ENCODE data around the gene PEF1. TPM values are rescaled to one million over a fixed set of nuclear protein-coding genes. Genes with fewer than 3 reads are reported as not detected.

PEF1 gene
- total and polyA plus RNA-seq, 2 experiments from 2014 or later = 71.3 to 97.5 TPM

DNA sequence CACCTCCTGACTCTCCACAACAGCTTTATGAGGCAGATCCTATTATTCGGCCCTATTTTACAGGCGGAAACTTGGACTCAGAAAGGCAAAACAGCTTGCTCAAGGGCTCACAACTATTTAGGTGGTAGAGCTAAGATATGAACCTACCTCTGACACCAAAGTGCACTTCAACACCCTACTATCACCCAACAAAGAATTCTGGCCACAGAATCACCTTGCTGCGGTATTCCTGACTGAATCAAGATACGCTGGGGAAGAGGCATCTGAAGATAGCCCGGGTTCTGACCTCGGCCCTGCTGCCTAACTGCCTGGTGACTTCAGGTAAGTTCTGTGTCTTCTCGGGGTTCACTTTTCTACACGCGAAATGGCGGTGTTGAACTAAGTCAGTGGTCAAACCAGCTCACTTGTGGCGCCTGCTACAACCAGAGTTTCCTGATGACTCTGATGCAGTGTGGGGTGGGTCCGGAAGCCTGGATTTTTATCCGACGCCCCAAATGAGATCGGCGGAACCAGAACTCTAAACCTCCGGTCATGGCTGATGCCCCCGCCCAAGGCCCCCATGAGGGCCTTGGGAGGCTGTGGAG, 608 bp downstream of the PEF1 start:
- in situ Hi-C loops (cut with MboI) = no loop called here
- Histone ChIP-seq H2AFZ (peak overlapping the region; percentile 91), H3K4me1 (ENCODE audit: insufficient read depth) (peaks cover 27% of the 10 kb centered on the region), H3K79me2 (ENCODE audit: insufficient read depth) (peaks cover 56% of the 10 kb centered on the region), H3K27ac (peak overlapping the region; percentile 98), H4K20me1 (ENCODE audit: insufficient read depth) (no peaks in the 10 kb centered on the region), H3K9me3 (ENCODE audit: low read depth) (no peaks in the 10 kb centered on the region), H3K4me2 (ENCODE audit: unreplicated experiment) (peak overlapping the region; percentile 94), H3K36me3 (ENCODE audit: low read depth) (no peaks in the 10 kb centered on the region), H3K9me2 (ENCODE audit: insufficient read depth) (no peaks in the 10 kb centered on the region), H3F3A (ENCODE audit: insufficient read depth) (peaks cover 41% of the 10 kb centered on the region), H3K27me3 (replicated peaks; ENCODE audit: insufficient read depth) (no peaks in the 10 kb centered on the region), H3K4me3 (peak overlapping the region; percentile 90), H3K9ac (peak overlapping the region; percentile 98)
- TF ChIP-seq EZH2 (IDR thresholded peaks at IDR 0.05; ENCODE audit: insufficient read depth, poor library complexity, severe bottlenecking) (no peak), EZH2phosphoT487 (IDR thresholded peaks at IDR 0.05; ENCODE audit: insufficient read depth, low read depth) (no peak)
- WGBS, 2 experiments (ENCODE audit: low coverage in 1 of 2, low lambda C conversion rate in 2 of 2, missing lambda C conversion rate in 2 of 2) = 7 to 8% methylated on average over 18 of the region's 18 CpGs
- DNase-seq = no peak

DNA sequence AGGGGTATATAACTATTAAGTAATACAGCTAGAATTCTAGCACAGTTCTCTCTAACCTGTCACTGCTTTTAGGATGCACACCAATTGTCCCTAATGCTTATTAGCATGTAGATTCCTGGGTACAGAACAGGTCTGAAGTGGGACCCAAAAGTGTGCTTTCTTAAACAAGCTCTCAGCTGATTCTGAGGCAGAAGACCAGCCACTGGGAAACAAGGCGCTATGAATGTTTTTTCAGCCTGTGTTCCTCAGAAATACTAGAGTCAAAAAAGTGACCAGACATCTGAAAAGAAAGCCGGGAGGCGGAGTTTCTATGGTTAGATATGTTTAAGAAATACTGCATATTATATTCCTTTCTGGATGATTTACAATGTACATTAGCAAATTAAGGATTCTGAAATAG, 1.8 kb downstream of the PEF1 start:
- peaks cover 67% of the 10 kb centered on the region for H3K79me2 ChIP-seq (ENCODE audit: insufficient read depth)
- H3K9ac ChIP-seq = no peak overlapping the region
- no peak overlapping the region for H3K27ac ChIP-seq
- H3K36me3 ChIP-seq (ENCODE audit: low read depth) = no peaks in the 10 kb centered on the region
- no peak for DNase-seq
- H3K4me1 ChIP-seq (ENCODE audit: insufficient read depth) = peaks cover 26% of the 10 kb centered on the region
- no peaks in the 10 kb centered on the region for H3K9me3 ChIP-seq (ENCODE audit: low read depth)
- H3F3A ChIP-seq (ENCODE audit: insufficient read depth) = peaks cover 47% of the 10 kb centered on the region
- no peaks in the 10 kb centered on the region for H4K20me1 ChIP-seq (ENCODE audit: insufficient read depth)
- in situ Hi-C loops (cut with MboI) = no loop called here
- no peak overlapping the region; the same call in 1 of the 2 replicates for H3K4me3 ChIP-seq
- H3K9me2 ChIP-seq (ENCODE audit: insufficient read depth) = no peaks in the 10 kb centered on the region
- no peak for TF ChIP-seq EZH2 (IDR thresholded peaks at IDR 0.05; ENCODE audit: insufficient read depth, poor library complexity, severe bottlenecking)
- no peak for TF ChIP-seq EZH2phosphoT487 (IDR thresholded peaks at IDR 0.05; ENCODE audit: insufficient read depth, low read depth)
- no peak overlapping the region for H3K4me2 ChIP-seq (ENCODE audit: unreplicated experiment)
- no peak overlapping the region for H2AFZ ChIP-seq
- WGBS, 2 experiments (ENCODE audit: low coverage in 1 of 2, low lambda C conversion rate in 2 of 2, missing lambda C conversion rate in 2 of 2) = 97 to 98% methylated on average over 3 of the region's 3 CpGs
- no peaks in the 10 kb centered on the region for H3K27me3 ChIP-seq (replicated peaks; ENCODE audit: insufficient read depth)

DNA sequence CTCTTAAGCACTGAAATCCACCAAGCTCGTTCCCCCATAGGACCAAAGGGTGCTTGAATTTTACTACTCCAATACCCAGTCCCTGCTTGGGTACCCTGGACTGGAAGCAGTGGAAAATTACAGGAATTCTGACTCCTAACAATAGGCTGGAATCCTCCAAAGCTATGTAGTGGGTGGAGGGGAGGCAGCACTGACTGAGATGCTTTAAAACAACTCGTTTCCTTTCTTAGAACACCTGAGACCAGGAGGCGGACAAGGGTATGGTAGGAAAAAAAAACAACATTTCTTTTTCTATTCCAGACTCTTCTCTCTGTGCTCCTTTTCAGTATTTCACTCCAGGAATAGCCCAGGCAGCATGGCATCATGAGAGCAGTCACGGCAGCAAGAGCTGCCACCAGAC, 2.3 kb downstream of the PEF1 start:
- H3K9me3 ChIP-seq (ENCODE audit: low read depth) = no peaks in the 10 kb centered on the region
- peaks cover 73% of the 10 kb centered on the region for H3K79me2 ChIP-seq (ENCODE audit: insufficient read depth)
- no peak overlapping the region for H3K27ac ChIP-seq
- H3F3A ChIP-seq (ENCODE audit: insufficient read depth) = peaks cover 47% of the 10 kb centered on the region
- no peak for DNase-seq
- no peak overlapping the region for H2AFZ ChIP-seq
- H3K4me2 ChIP-seq (ENCODE audit: unreplicated experiment) = no peak overlapping the region
- H3K4me1 ChIP-seq (ENCODE audit: insufficient read depth) = peaks cover 26% of the 10 kb centered on the region
- in situ Hi-C loops (cut with MboI) = no loop called here
- no peak overlapping the region for H3K9ac ChIP-seq
- no peaks in the 10 kb centered on the region for H3K9me2 ChIP-seq (ENCODE audit: insufficient read depth)
- H4K20me1 ChIP-seq (ENCODE audit: insufficient read depth) = no peaks in the 10 kb centered on the region
- H3K27me3 ChIP-seq (replicated peaks; ENCODE audit: insufficient read depth) = no peaks in the 10 kb centered on the region
- no peaks in the 10 kb centered on the region for H3K36me3 ChIP-seq (ENCODE audit: low read depth)
- WGBS, 2 experiments (ENCODE audit: low coverage in 1 of 2, low lambda C conversion rate in 2 of 2, missing lambda C conversion rate in 2 of 2) = 88 to 89% methylated on average over 4 of the region's 4 CpGs
- H3K4me3 ChIP-seq = no peak overlapping the region
- TF ChIP-seq EZH2phosphoT487 (IDR thresholded peaks at IDR 0.05; ENCODE audit: insufficient read depth, low read depth) (no peak), EZH2 (IDR thresholded peaks at IDR 0.05; ENCODE audit: insufficient read depth, poor library complexity, severe bottlenecking) (no peak)

DNA sequence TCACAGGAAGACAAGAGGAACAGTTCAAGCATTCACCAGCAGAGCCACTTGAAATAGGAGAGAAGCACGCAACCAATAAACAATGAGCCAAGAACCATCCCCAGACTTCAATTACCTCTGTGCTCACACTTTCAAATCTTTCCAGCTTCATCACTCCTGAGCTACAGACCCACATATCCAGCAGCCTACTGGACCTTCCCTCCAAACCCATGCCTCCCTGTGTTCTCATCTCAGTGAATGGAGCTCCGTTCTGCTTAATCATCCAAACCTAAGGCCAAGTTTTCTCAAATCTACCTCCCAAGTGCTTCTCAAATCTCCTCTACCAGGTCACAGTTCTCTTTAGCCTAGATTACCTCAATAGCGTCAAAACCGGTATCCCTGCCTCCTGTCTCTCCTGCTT, 3.7 kb downstream of the PEF1 start:
- Histone ChIP-seq H3K4me2 (ENCODE audit: unreplicated experiment) (no peak overlapping the region), H3K79me2 (ENCODE audit: insufficient read depth) (peaks cover 84% of the 10 kb centered on the region), H3K9me3 (ENCODE audit: low read depth) (no peaks in the 10 kb centered on the region), H3K27ac (no peak overlapping the region), H3K4me3 (no peak overlapping the region), H4K20me1 (ENCODE audit: insufficient read depth) (no peaks in the 10 kb centered on the region), H3K27me3 (replicated peaks; ENCODE audit: insufficient read depth) (no peaks in the 10 kb centered on the region), H3K36me3 (ENCODE audit: low read depth) (no peaks in the 10 kb centered on the region), H2AFZ (no peak overlapping the region), H3F3A (ENCODE audit: insufficient read depth) (peaks cover 42% of the 10 kb centered on the region), H3K4me1 (ENCODE audit: insufficient read depth) (peaks cover 26% of the 10 kb centered on the region), H3K9me2 (ENCODE audit: insufficient read depth) (no peaks in the 10 kb centered on the region), H3K9ac (no peak overlapping the region)
- no peak for TF ChIP-seq EZH2 (IDR thresholded peaks at IDR 0.05; ENCODE audit: insufficient read depth, poor library complexity, severe bottlenecking)
- TF ChIP-seq EZH2phosphoT487 (IDR thresholded peaks at IDR 0.05; ENCODE audit: insufficient read depth, low read depth) = no peak
- WGBS, 2 experiments (ENCODE audit: low coverage in 1 of 2, low lambda C conversion rate in 2 of 2, missing lambda C conversion rate in 2 of 2) = 85 to 88% methylated on average over 4 of the region's 4 CpGs
- in situ Hi-C loops (cut with MboI) = no loop called here
- DNase-seq = no peak

DNA sequence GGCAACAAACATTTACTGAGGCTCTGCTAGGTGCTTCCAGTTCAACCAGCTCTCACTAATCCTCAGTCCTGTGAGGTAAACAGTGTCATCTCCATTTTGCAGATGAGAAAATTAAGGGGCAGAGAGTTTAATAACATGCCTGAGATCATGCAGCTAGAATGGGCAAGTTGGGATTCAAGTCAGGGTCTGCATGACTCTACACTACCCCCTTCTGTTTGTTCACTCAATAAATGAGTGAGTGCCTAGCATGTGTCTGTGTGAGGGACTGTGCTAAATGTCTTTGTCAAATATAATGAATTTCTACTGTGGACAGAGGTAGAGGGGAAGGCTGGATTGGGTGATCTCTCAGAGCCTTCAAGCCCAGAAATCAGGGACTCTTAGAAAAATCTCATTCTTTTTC, 4.5 kb downstream of the PEF1 start:
- TF ChIP-seq EZH2 (IDR thresholded peaks at IDR 0.05; ENCODE audit: insufficient read depth, poor library complexity, severe bottlenecking) = no peak
- TF ChIP-seq EZH2phosphoT487 (IDR thresholded peaks at IDR 0.05; ENCODE audit: insufficient read depth, low read depth) = no peak
- peaks cover 26% of the 10 kb centered on the region for H3K4me1 ChIP-seq (ENCODE audit: insufficient read depth)
- H3K4me2 ChIP-seq (ENCODE audit: unreplicated experiment) = no peak overlapping the region
- in situ Hi-C loops (cut with MboI) = no loop called here
- H3K27ac ChIP-seq = peak overlapping the region; percentile 65
- H3K9ac ChIP-seq = peak overlapping the region; percentile 6; the same call in 1 of the 2 replicates
- H3K36me3 ChIP-seq (ENCODE audit: low read depth) = no peaks in the 10 kb centered on the region
- peaks cover 85% of the 10 kb centered on the region for H3K79me2 ChIP-seq (ENCODE audit: insufficient read depth)
- DNase-seq = no peak
- H4K20me1 ChIP-seq (ENCODE audit: insufficient read depth) = no peaks in the 10 kb centered on the region; the same call in 1 of the 2 replicates
- H3K9me2 ChIP-seq (ENCODE audit: insufficient read depth) = no peaks in the 10 kb centered on the region
- H3F3A ChIP-seq (ENCODE audit: insufficient read depth) = peaks cover 42% of the 10 kb centered on the region
- H2AFZ ChIP-seq = no peak overlapping the region
- no peak overlapping the region for H3K4me3 ChIP-seq
- no peaks in the 10 kb centered on the region for H3K9me3 ChIP-seq (ENCODE audit: low read depth)
- no peaks in the 10 kb centered on the region for H3K27me3 ChIP-seq (replicated peaks; ENCODE audit: insufficient read depth)
